Measurements from ENCODE around the gene AFAP1L1. TPM values are rescaled to one million over a fixed set of nuclear protein-coding genes. Genes with fewer than 3 reads are reported as not detected.

The AFAP1L1 gene
- total RNA-seq, 2 donors from 2014 or later = 0.58 to 0.79 TPM

GRCh38 chr5:149265597-149265996 is 6.1 kb upstream of the AFAP1L1 start:
- H3K36me3 Mint-ChIP-seq (ENCODE audit: low read depth) = no peaks in the 10 kb centered on the region
- H3K4me3 ChIP-seq (ENCODE audit: low read length) = no peak overlapping the region
- H3K9me3 ChIP-seq (ENCODE audit: control insufficient read depth, low read length) = no peaks in the 10 kb centered on the region
- TF ChIP-seq CTCF (conservative IDR thresholded peaks at IDR 0.05) = peak; percentile 37
- H3K9me3 Mint-ChIP-seq = no peaks in the 10 kb centered on the region
- no peak overlapping the region for H3K9ac ChIP-seq (ENCODE audit: extremely low read depth, low read length, poor library complexity, severe bottlenecking)
- no peak for DNase-seq
- H3K27me3 ChIP-seq (ENCODE audit: control insufficient read depth, insufficient read depth, low read length, poor library complexity, severe bottlenecking) = peaks cover 48% of the 10 kb centered on the region
- peaks cover 5% of the 10 kb centered on the region for H3K4me1 ChIP-seq (ENCODE audit: control insufficient read depth, insufficient read depth, low read length)
- no peaks in the 10 kb centered on the region for H3K36me3 ChIP-seq (ENCODE audit: control insufficient read depth, insufficient read depth, low read length)
- peaks cover 10% of the 10 kb centered on the region for H3K4me1 Mint-ChIP-seq
- H3K27ac Mint-ChIP-seq = no peak overlapping the region
- no peak overlapping the region for H3K27ac ChIP-seq (ENCODE audit: low read depth, low read length)
- 53 to 65% methylated on average over 4 of the region's 4 CpGs for WGBS, 2 experiments (ENCODE audit: insufficient coverage in 1 of 2, insufficient read length in 1 of 2)
- no peak overlapping the region for H3K4me3 Mint-ChIP-seq
- peaks cover 56% of the 10 kb centered on the region for H3K27me3 Mint-ChIP-seq (ENCODE audit: insufficient read depth)

GRCh38 chr5:149267241-149267973 is 4.3 kb upstream of the AFAP1L1 start:
- H3K4me1 Mint-ChIP-seq = peaks cover 18% of the 10 kb centered on the region
- TF ChIP-seq CTCF (conservative IDR thresholded peaks at IDR 0.05) = no peak
- Histone ChIP-seq H3K27ac (ENCODE audit: low read depth, low read length) (no peak overlapping the region), H3K4me3 (ENCODE audit: low read length) (no peak overlapping the region), H3K36me3 (ENCODE audit: control insufficient read depth, insufficient read depth, low read length) (no peaks in the 10 kb centered on the region), H3K9ac (ENCODE audit: extremely low read depth, low read length, poor library complexity, severe bottlenecking) (no peak overlapping the region), H3K9me3 (ENCODE audit: control insufficient read depth, low read length) (no peaks in the 10 kb centered on the region), H3K4me1 (ENCODE audit: control insufficient read depth, insufficient read depth, low read length) (peaks cover 5% of the 10 kb centered on the region), H3K27me3 (ENCODE audit: control insufficient read depth, insufficient read depth, low read length, poor library complexity, severe bottlenecking) (peaks cover 46% of the 10 kb centered on the region)
- 91 to 97% methylated on average over 6 to 9 of the region's 9 CpGs for WGBS, 2 experiments (ENCODE audit: insufficient coverage in 1 of 2, insufficient read length in 1 of 2)
- H3K4me3 Mint-ChIP-seq = no peak overlapping the region
- no peaks in the 10 kb centered on the region for H3K36me3 Mint-ChIP-seq (ENCODE audit: low read depth)
- peaks cover 53% of the 10 kb centered on the region for H3K27me3 Mint-ChIP-seq (ENCODE audit: insufficient read depth)
- no peaks in the 10 kb centered on the region for H3K9me3 Mint-ChIP-seq
- no peak overlapping the region for H3K27ac Mint-ChIP-seq
- no peak for DNase-seq

GRCh38 chr5:149268928-149269557 is 2.6 kb upstream of the AFAP1L1 start:
- peaks cover 31% of the 10 kb centered on the region for H3K4me1 Mint-ChIP-seq
- Histone ChIP-seq H3K4me1 (ENCODE audit: control insufficient read depth, insufficient read depth, low read length) (peaks cover 11% of the 10 kb centered on the region), H3K27me3 (ENCODE audit: control insufficient read depth, insufficient read depth, low read length, poor library complexity, severe bottlenecking) (peaks cover 42% of the 10 kb centered on the region), H3K9ac (ENCODE audit: extremely low read depth, low read length, poor library complexity, severe bottlenecking) (no peak overlapping the region), H3K27ac (ENCODE audit: low read depth, low read length) (no peak overlapping the region), H3K9me3 (ENCODE audit: control insufficient read depth, low read length) (no peaks in the 10 kb centered on the region), H3K36me3 (ENCODE audit: control insufficient read depth, insufficient read depth, low read length) (no peaks in the 10 kb centered on the region), H3K4me3 (ENCODE audit: low read length) (no peak overlapping the region)
- no peaks in the 10 kb centered on the region for H3K36me3 Mint-ChIP-seq (ENCODE audit: low read depth)
- no peak overlapping the region for H3K27ac Mint-ChIP-seq
- peaks cover 58% of the 10 kb centered on the region for H3K27me3 Mint-ChIP-seq (ENCODE audit: insufficient read depth)
- no peaks in the 10 kb centered on the region for H3K9me3 Mint-ChIP-seq
- no peak for DNase-seq
- 39 to 43% methylated on average over 2 to 5 of the region's 6 CpGs for WGBS, 2 experiments (ENCODE audit: insufficient coverage in 1 of 2, insufficient read length in 1 of 2)
- no peak overlapping the region for H3K4me3 Mint-ChIP-seq
- peak; percentile 88 for TF ChIP-seq CTCF (conservative IDR thresholded peaks at IDR 0.05)

All from endodermal cell (in vitro differentiated cells).